Prostate gland (tissue), 2 donors: ENCODE measurements around the gene FAM156B. TPM values are rescaled to one million over a fixed set of nuclear protein-coding genes. Genes with fewer than 3 reads are reported as not detected.
"Not testable (repeated sequence)": the region's sequence is repeated elsewhere in the genome, so short reads cannot be mapped to it uniquely, and the experiment has no call there.

Experiments
- DNase-seq: peaks from one replicate; pipeline ENCODE4 v3.0.0-alpha.2; 2019; ENCODE audit warnings: low spot score
- H3K27ac ChIP-seq, 2 donors: fragments of 200-600 bp; sonication (generic); 2 replicates each; pipeline ENCODE4 v1.5.1; 2017 to 2019
- H3K27me3 ChIP-seq: fragments of 200-600 bp; sonication (generic); replicated peaks from 2 replicates; pipeline ENCODE4 v1.5.1; 2019; ENCODE audit not compliant: insufficient read depth
- H3K36me3 ChIP-seq, 2 donors: fragments of 200-600 bp; sonication (generic); 1 replicate in 1 of 2; 2 replicates in 1 of 2; pipeline versions ENCODE4 v1.5.1 to v1.8.1; 2017 to 2019
- H3K4me1 ChIP-seq: fragments of 200-600 bp; sonication (generic); replicated peaks from 2 replicates; pipeline ENCODE4 v1.5.1; 2019
- H3K4me3 ChIP-seq, 2 donors: fragments of 200-600 bp; sonication (generic); 2 replicates each; pipeline ENCODE4 v1.5.1; 2017 to 2019
- H3K9me3 ChIP-seq: fragments of 200-600 bp; sonication (generic); 2 replicates; pipeline ENCODE4 v1.5.1; 2017
- CTCF ChIP-seq, 4 experiments: fragments of 200-600 bp in 2 of 4; fragments of 450-650 bp in 2 of 4; sonication (generic) in 2 of 4; IDR thresholded peaks; 1 replicate in 3 of 4; 2 replicates in 1 of 4; pipeline ENCODE4 v1.5.1; 2016 to 2019; ENCODE audit warnings: antibody characterized with exemption in 4 of 4, mild to moderate bottlenecking in 2 of 4, moderate library complexity in 2 of 4
- POLR2A ChIP-seq: fragments of 450-650 bp; IDR thresholded peaks from one replicate; pipeline ENCODE4 v1.6.1; 2016; ENCODE audit warnings: antibody characterized with exemption, mild to moderate bottlenecking
- POLR2AphosphoS5 ChIP-seq: sonication (generic); formaldehyde crosslinking; IDR thresholded peaks from one replicate; pipeline ENCODE4 v1.6.1; 2017; ENCODE audit warnings: antibody characterized with exemption
- WGBS: methylation state at CpG from one replicate; pipeline ENCODE4 v1.1.5; 2018; 5-methylcytosine and 5-hydroxymethylcytosine counted together
- intact Hi-C: fragments of 100-400 bp; cut with DNase I; formaldehyde crosslinking; loops from one replicate; pipeline ENCODE4 v1.14.2; 2022
- total RNA-seq, 2 donors: library from RNA; depleted of rRNA; stranded (reverse); fragments of >200 nt; gene quantifications; one replicate each; pipeline ENCODE4 v1.1.0, GENCODE V29; 2016

Gene FAM156B
- total RNA-seq, 2 donors from 2014 or later: 11.3 to 55.2 TPM

- H3K4me3 ChIP-seq: no peak overlapping the region
- no peaks in the 10 kb centered on the region for H3K4me1 ChIP-seq
- WGBS: 69% methylated on average over 1 of the region's 1 CpG
- no peak for DNase-seq
- intact Hi-C loops: no loop called here
- H3K36me3 ChIP-seq: no peaks in the 10 kb centered on the region
- no peaks in the 10 kb centered on the region for H3K27me3 ChIP-seq
- no peak overlapping the region for H3K27ac ChIP-seq
- H3K9me3 ChIP-seq: no peaks in the 10 kb centered on the region
- TF ChIP-seq CTCF (IDR thresholded peaks at IDR 0.05) (no peak), POLR2AphosphoS5 (no peak), POLR2A (no peak)
Observed at GRCh38 chrX:52870046-52870445, 27.1 kb upstream of the FAM156B start.

- H3K4me3 ChIP-seq, H3K27ac ChIP-seq, H3K4me1 ChIP-seq, H3K27me3 ChIP-seq, H3K9me3 ChIP-seq, H3K36me3 ChIP-seq, DNase-seq, intact Hi-C loops: not testable (repeated sequence)
Observed at GRCh38 chrX:52873825-52874224, 23.3 kb upstream of the FAM156B start.

- intact Hi-C loops: no loop called here
- Histone ChIP-seq H3K27me3 (no peaks in the 10 kb centered on the region), H3K4me3 (no peak overlapping the region), H3K4me1 (no peaks in the 10 kb centered on the region), H3K36me3 (no peaks in the 10 kb centered on the region), H3K9me3 (no peaks in the 10 kb centered on the region), H3K27ac (no peak overlapping the region)
- WGBS: 78% methylated on average over 5 of the region's 5 CpGs
- TF ChIP-seq POLR2AphosphoS5 (no peak), CTCF (IDR thresholded peaks at IDR 0.05) (no peak), POLR2A (no peak)
- no peak for DNase-seq
Observed at GRCh38 chrX:52874661-52875060, 22.5 kb upstream of the FAM156B start.

- H3K4me1 ChIP-seq, H3K27ac ChIP-seq, DNase-seq, H3K9me3 ChIP-seq, H3K27me3 ChIP-seq, intact Hi-C loops, H3K36me3 ChIP-seq, H3K4me3 ChIP-seq: not testable (repeated sequence)
- 89% methylated on average over 6 of the region's 10 CpGs for WGBS
Observed at GRCh38 chrX:52875436-52875835, 21.7 kb upstream of the FAM156B start.

- intact Hi-C loops, H3K36me3 ChIP-seq, DNase-seq, H3K27ac ChIP-seq, H3K27me3 ChIP-seq, H3K9me3 ChIP-seq, H3K4me3 ChIP-seq, H3K4me1 ChIP-seq: not testable (repeated sequence)
- 18% methylated on average over 6 of the region's 6 CpGs for WGBS
Observed at GRCh38 chrX:52876386-52876785, 20.7 kb upstream of the FAM156B start.

- DNase-seq, H3K36me3 ChIP-seq, H3K9me3 ChIP-seq, H3K27me3 ChIP-seq, H3K4me3 ChIP-seq, H3K27ac ChIP-seq, intact Hi-C loops, H3K4me1 ChIP-seq: not testable (repeated sequence)
- WGBS: no CpG with 5 or more reads among the region's 10 CpGs
Observed at GRCh38 chrX:52887459-52887858, 9.7 kb upstream of the FAM156B start.

- H3K4me1 ChIP-seq, H3K27me3 ChIP-seq, H3K9me3 ChIP-seq, DNase-seq, H3K27ac ChIP-seq, H3K4me3 ChIP-seq, H3K36me3 ChIP-seq, intact Hi-C loops: not testable (repeated sequence)
- no CpG with 5 or more reads among the region's 9 CpGs for WGBS
Observed at GRCh38 chrX:52888090-52888489, 9.0 kb upstream of the FAM156B start.

GRCh38 chrX:52896438-52896837 lies 692 bp upstream of the FAM156B start:
- H3K36me3 ChIP-seq, H3K27ac ChIP-seq, H3K9me3 ChIP-seq, intact Hi-C loops, H3K4me3 ChIP-seq, H3K4me1 ChIP-seq, DNase-seq, H3K27me3 ChIP-seq: not testable (repeated sequence)
- no CpG with 5 or more reads among the region's 8 CpGs for WGBS

GRCh38 chrX:52905531-52905930 lies 8.4 kb downstream of the FAM156B start:
- H3K36me3 ChIP-seq, H3K27ac ChIP-seq, H3K27me3 ChIP-seq, H3K9me3 ChIP-seq, DNase-seq, H3K4me3 ChIP-seq, H3K4me1 ChIP-seq, intact Hi-C loops: not testable (repeated sequence)
- WGBS: no CpG with 5 or more reads among the region's 10 CpGs

- H3K36me3 ChIP-seq, H3K4me3 ChIP-seq, intact Hi-C loops, DNase-seq, H3K27me3 ChIP-seq, H3K9me3 ChIP-seq, H3K27ac ChIP-seq, H3K4me1 ChIP-seq: not testable (repeated sequence)
- no CpG with 5 or more reads among the region's 4 CpGs for WGBS
Observed at GRCh38 chrX:52906072-52906471, 8.9 kb downstream of the FAM156B start.

- H3K9me3 ChIP-seq, H3K36me3 ChIP-seq, H3K27me3 ChIP-seq, DNase-seq, intact Hi-C loops, H3K4me3 ChIP-seq, H3K27ac ChIP-seq, H3K4me1 ChIP-seq: not testable (repeated sequence)
- WGBS: no CpG with 5 or more reads among the region's 17 CpGs
Observed at GRCh38 chrX:52907137-52907536, 10.0 kb downstream of the FAM156B start.
